GM21717 (cell line): ENCODE data around the gene CTH.
"Not testable (repeated sequence)": the region's sequence is repeated elsewhere in the genome, so short reads cannot be mapped to it uniquely, and the experiment has no call there.

Source experiments
- ATAC-seq: cut with Tn5 transposase; IDR thresholded peaks from one replicate; pipeline ENCODE4 v1.9.1; 2021; ENCODE audit warnings: mild to moderate bottlenecking, moderate library complexity; ENCODE audit not compliant: unreplicated experiment

Gene CTH

GRCh38 chr1:70405780-70406416 is 5.2 kb upstream of the CTH start:
- ATAC-seq = no peak

GRCh38 chr1:70409136-70409535 is 1.9 kb upstream of the CTH start:
- no peak for ATAC-seq

GRCh38 chr1:70411360-70411844 is 334 bp downstream of the CTH start:
- ATAC-seq = peak; percentile 6

- peak; percentile 26 for ATAC-seq
These were observed 4.8 kb downstream of the CTH start for GRCh38 chr1:70415882-70416281.

GRCh38 chr1:70418973-70419734 is 8.1 kb downstream of the CTH start:
- ATAC-seq = not testable (repeated sequence)

- no peak for ATAC-seq
These were observed 9.3 kb downstream of the CTH start for GRCh38 chr1:70420320-70420719.

- no peak for ATAC-seq
These were observed 15.4 kb downstream of the CTH start for GRCh38 chr1:70426154-70427131.

- ATAC-seq = no peak
These were observed 16.9 kb downstream of the CTH start for GRCh38 chr1:70427976-70428375.

- no peak for ATAC-seq
These were observed 18.2 kb downstream of the CTH start for GRCh38 chr1:70429219-70429618.

- ATAC-seq = no peak
These were observed 18.7 kb downstream of the CTH start for GRCh38 chr1:70429757-70430156.

- ATAC-seq = no peak
These were observed 20.2 kb downstream of the CTH start for GRCh38 chr1:70431317-70431716.

- no peak for ATAC-seq
These were observed 20.8 kb downstream of the CTH start for GRCh38 chr1:70431874-70432273.

- ATAC-seq = no peak
These were observed 23.3 kb downstream of the CTH start for GRCh38 chr1:70434253-70434859.

GRCh38 chr1:70436622-70437251 is 25.7 kb downstream of the CTH start:
- ATAC-seq = no peak

- ATAC-seq = no peak
These were observed 27.5 kb downstream of the CTH start for GRCh38 chr1:70438529-70438928.

- no peak for ATAC-seq
These were observed 29.7 kb downstream of the CTH start for GRCh38 chr1:70440642-70441391.

GRCh38 chr1:70441392-70442035 is 30.4 kb downstream of the CTH start:
- ATAC-seq = no peak

GRCh38 chr1:70442490-70442889 is 31.4 kb downstream of the CTH start:
- ATAC-seq = no peak

- ATAC-seq = no peak
These were observed 32.7 kb downstream of the CTH start for GRCh38 chr1:70443739-70444138.
